ENCODE results near the gene SUGCT. TPM values are rescaled to one million over a fixed set of nuclear protein-coding genes. Genes with fewer than 3 reads are reported as not detected.

SUGCT gene
- total RNA-seq, 1 experiment from 2014 or later, result 1.5 TPM

- TF ChIP-seq CTCF (conservative IDR thresholded peaks at IDR 0.05; ENCODE audit: low read depth, low read length), result no peak
- no peak for TF ChIP-seq EZH2 (IDR thresholded peaks at IDR 0.05; ENCODE audit: borderline replicate concordance, low read depth, low read length, poor library complexity, severe bottlenecking)
- no peak overlapping the region for H3K4me3 ChIP-seq (ENCODE audit: low read depth, low read length, poor library complexity, severe bottlenecking)
- H3K9me3 ChIP-seq (ENCODE audit: low read depth, low read length, poor library complexity, severe bottlenecking), result no peaks in the 10 kb centered on the region
- no TSS peak for BruUV-seq (replicated peaks)
- H3K27ac ChIP-seq (ENCODE audit: low read depth, low read length, poor library complexity, severe bottlenecking), result no peak overlapping the region
- intact Hi-C loops (cut with micrococcal nuclease; ENCODE audit: unreplicated experiment), result no loop called here
- H3K4me1 ChIP-seq (ENCODE audit: insufficient read depth, low read length, poor library complexity, severe bottlenecking), result no peaks in the 10 kb centered on the region
- H3K27me3 ChIP-seq (replicated peaks; ENCODE audit: insufficient read depth, low read depth, low read length, poor library complexity), result no peaks in the 10 kb centered on the region
- no peak for DNase-seq (ENCODE audit: low spot score)
- H3K36me3 ChIP-seq (ENCODE audit: insufficient read depth, low read length, poor library complexity, severe bottlenecking), result no peaks in the 10 kb centered on the region
- POLR2A ChIA-PET (ENCODE audit: low non-redundant PET), result no interaction called here
- CTCF ChIA-PET, result no interaction called here
Observed at GRCh38 chr7:40356312-40356711, 221.5 kb downstream of the SUGCT start.

- no TSS peak for BruUV-seq (replicated peaks)
- H3K36me3 ChIP-seq (ENCODE audit: insufficient read depth, low read length, poor library complexity, severe bottlenecking), result no peaks in the 10 kb centered on the region
- CTCF ChIA-PET, result no interaction called here
- DNase-seq (ENCODE audit: low spot score), result no peak
- H3K27me3 ChIP-seq (replicated peaks; ENCODE audit: insufficient read depth, low read depth, low read length, poor library complexity), result no peaks in the 10 kb centered on the region
- intact Hi-C loops (cut with micrococcal nuclease; ENCODE audit: unreplicated experiment), result no loop called here
- TF ChIP-seq EZH2 (IDR thresholded peaks at IDR 0.05; ENCODE audit: borderline replicate concordance, low read depth, low read length, poor library complexity, severe bottlenecking) (no peak), CTCF (conservative IDR thresholded peaks at IDR 0.05; ENCODE audit: low read depth, low read length) (no peak)
- H3K27ac ChIP-seq (ENCODE audit: low read depth, low read length, poor library complexity, severe bottlenecking), result no peak overlapping the region
- POLR2A ChIA-PET (ENCODE audit: low non-redundant PET), result no interaction called here
- H3K9me3 ChIP-seq (ENCODE audit: low read depth, low read length, poor library complexity, severe bottlenecking), result no peaks in the 10 kb centered on the region
- H3K4me3 ChIP-seq (ENCODE audit: low read depth, low read length, poor library complexity, severe bottlenecking), result no peak overlapping the region
- no peaks in the 10 kb centered on the region for H3K4me1 ChIP-seq (ENCODE audit: insufficient read depth, low read length, poor library complexity, severe bottlenecking)
Observed at GRCh38 chr7:40356871-40357709, 222.3 kb downstream of the SUGCT start.

GRCh38 chr7:40369641-40370277 lies 235.0 kb downstream of the SUGCT start:
- no peaks in the 10 kb centered on the region for H3K4me1 ChIP-seq (ENCODE audit: insufficient read depth, low read length, poor library complexity, severe bottlenecking)
- no peak for DNase-seq (ENCODE audit: low spot score)
- H3K27ac ChIP-seq (ENCODE audit: low read depth, low read length, poor library complexity, severe bottlenecking), result no peak overlapping the region
- ChIA-PET POLR2A (ENCODE audit: low non-redundant PET) (interaction anchor here (0.6 kb wide), 1 partner anchor 413 kb away, joined by 3 read pairs; no protein-coding TSS in a partner anchor), CTCF (no interaction called here)
- H3K4me3 ChIP-seq (ENCODE audit: low read depth, low read length, poor library complexity, severe bottlenecking), result no peak overlapping the region
- no peaks in the 10 kb centered on the region for H3K27me3 ChIP-seq (replicated peaks; ENCODE audit: insufficient read depth, low read depth, low read length, poor library complexity)
- no TSS peak for BruUV-seq (replicated peaks)
- no peak for TF ChIP-seq EZH2 (IDR thresholded peaks at IDR 0.05; ENCODE audit: borderline replicate concordance, low read depth, low read length, poor library complexity, severe bottlenecking)
- intact Hi-C loops (cut with micrococcal nuclease; ENCODE audit: unreplicated experiment), result no loop called here
- no peaks in the 10 kb centered on the region for H3K9me3 ChIP-seq (ENCODE audit: low read depth, low read length, poor library complexity, severe bottlenecking)
- no peaks in the 10 kb centered on the region for H3K36me3 ChIP-seq (ENCODE audit: insufficient read depth, low read length, poor library complexity, severe bottlenecking)

All from A673 (cell line).